Activated naive CD4-positive, alpha-beta T cell treated with anti-CD3 and anti-CD28 coated beads for 36 hours (primary cell): ENCODE data around the gene BOLA3. TPM values are rescaled to one million over a fixed set of nuclear protein-coding genes. Genes with fewer than 3 reads are reported as not detected.
"Not testable (repeated sequence)": the region's sequence is repeated elsewhere in the genome, so short reads cannot be mapped to it uniquely, and the experiment has no call there.

ENCODE experiments used
- CTCF ChIA-PET: fragments of 350-600 bp; sonication (Branson Sonifier 250); formaldehyde crosslinking; loops from one replicate; lab custom pipeline; 2021; ENCODE audit warnings: antibody characterized with exemption; lab: Charles Lee
- DNase-seq: peaks from one replicate; pipeline ENCODE4 v3.0.0-alpha.2; 2020
- H3K27ac Mint-ChIP-seq: one replicate; pipeline ENCODE4 v1.8.0; 2021; ENCODE audit warnings: mild to moderate bottlenecking, mixed read lengths
- H3K27me3 Mint-ChIP-seq: one replicate; pipeline ENCODE4 v1.8.0; 2021; ENCODE audit warnings: low read depth, mixed read lengths
- H3K36me3 Mint-ChIP-seq: one replicate; pipeline ENCODE4 v1.8.0; 2021; ENCODE audit warnings: low read depth, mixed read lengths
- H3K4me1 Mint-ChIP-seq: one replicate; pipeline ENCODE4 v1.8.0; 2021; ENCODE audit warnings: low read depth, mixed read lengths
- H3K4me3 Mint-ChIP-seq: one replicate; pipeline ENCODE4 v1.8.0; 2021; ENCODE audit warnings: mild to moderate bottlenecking, moderate library complexity, mixed read lengths
- H3K9me3 Mint-ChIP-seq: one replicate; pipeline ENCODE4 v1.8.0; 2021; ENCODE audit warnings: mixed read lengths
- intact Hi-C: fragments of 100-400 bp; cut with micrococcal nuclease; formaldehyde crosslinking; loops from one replicate; pipeline ENCODE4 v1.15.1; 2023
- total RNA-seq, 2 experiments: library from RNA; stranded (reverse); gene quantifications; one replicate each; pipeline ENCODE4 v1.2.3, GENCODE V29; 2021

Gene BOLA3
- total RNA-seq, 2 experiments from 2014 or later: 103 to 112 TPM

DNA sequence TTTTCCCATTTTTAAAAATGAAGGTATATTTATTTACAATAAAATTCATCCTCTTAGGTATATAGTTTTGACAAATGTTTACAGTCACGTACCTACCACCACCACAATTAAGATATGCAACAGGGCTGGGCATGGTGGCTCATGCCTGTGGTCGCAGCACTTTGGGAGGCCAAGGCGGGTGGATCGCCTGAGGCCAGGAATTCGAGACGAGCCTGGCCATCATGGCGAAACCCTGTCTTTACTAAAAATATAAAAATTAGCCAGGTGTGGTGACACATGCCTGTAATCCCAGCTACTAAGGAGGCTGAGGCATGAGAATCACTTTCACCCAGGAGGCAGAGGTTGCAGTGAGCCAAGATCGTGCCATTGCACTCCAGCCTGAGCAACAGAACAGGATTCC lies 59.0 kb downstream of the BOLA3 start:
- H3K4me3 Mint-ChIP-seq, H3K9me3 Mint-ChIP-seq, H3K27me3 Mint-ChIP-seq, intact Hi-C loops, H3K4me1 Mint-ChIP-seq, H3K27ac Mint-ChIP-seq, DNase-seq: not testable (repeated sequence)
- CTCF ChIA-PET: interaction anchor here (1.0 kb wide), 1 partner anchor 25 kb away, joined by 3 read pairs; no protein-coding TSS in a partner anchor
- peaks cover 19% of the 10 kb centered on the region for H3K36me3 Mint-ChIP-seq

DNA sequence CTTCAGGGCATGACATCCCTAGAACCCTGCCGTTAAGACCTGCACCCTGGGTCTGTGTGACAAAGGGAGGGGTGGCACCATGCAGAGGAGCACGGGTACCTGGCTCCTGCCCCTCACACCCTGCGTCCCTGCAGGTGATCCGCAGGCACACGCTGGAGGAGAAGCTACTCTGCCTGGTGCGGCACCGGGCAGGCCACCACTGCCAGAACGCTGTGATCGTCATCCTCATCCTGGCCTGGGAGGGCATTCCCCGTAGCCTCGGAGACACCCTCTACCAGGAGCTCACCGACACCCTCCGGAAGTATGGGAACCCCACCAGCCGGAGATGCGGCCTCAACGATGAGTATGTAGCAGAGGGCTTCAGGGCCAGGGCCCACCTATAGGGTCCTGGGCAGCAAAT lies 60.0 kb downstream of the BOLA3 start:
- Mint-ChIP-seq H3K36me3 (peaks cover 19% of the 10 kb centered on the region), H3K4me1 (no peaks in the 10 kb centered on the region), H3K9me3 (no peaks in the 10 kb centered on the region), H3K27me3 (no peaks in the 10 kb centered on the region), H3K4me3 (no peak overlapping the region), H3K27ac (no peak overlapping the region)
- intact Hi-C loops: no loop called here
- CTCF ChIA-PET: interaction anchor here (1.0 kb wide), 1 partner anchor 26 kb away, joined by 3 read pairs; no protein-coding TSS in a partner anchor
- no peak for DNase-seq

DNA sequence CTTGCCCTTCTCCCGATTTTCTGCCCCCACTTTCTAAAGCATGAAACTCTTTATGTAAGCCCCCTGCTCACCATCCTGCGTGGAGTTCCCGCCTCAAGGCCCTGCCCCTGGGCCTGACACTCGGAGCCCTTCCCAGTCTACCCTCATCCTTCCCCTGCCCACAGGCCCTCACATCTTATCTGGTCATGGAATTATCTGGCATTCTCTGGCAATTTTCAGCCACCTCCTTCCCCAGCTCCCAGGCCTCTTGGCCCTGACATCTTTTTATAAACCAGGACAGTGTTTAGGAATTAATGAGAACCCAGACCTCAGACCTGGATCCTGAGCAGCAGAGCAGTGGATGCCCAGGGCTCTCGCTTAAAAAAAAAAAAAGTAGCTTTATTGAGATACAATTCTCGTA lies 61.7 kb downstream of the BOLA3 start:
- Mint-ChIP-seq H3K36me3 (peaks cover 19% of the 10 kb centered on the region), H3K4me1 (no peaks in the 10 kb centered on the region), H3K27ac (no peak overlapping the region), H3K9me3 (no peaks in the 10 kb centered on the region), H3K4me3 (no peak overlapping the region), H3K27me3 (no peaks in the 10 kb centered on the region)
- intact Hi-C loops: no loop called here
- no peak for DNase-seq
- CTCF ChIA-PET: no interaction called here

Other genes with a start within 250 kb of the BOLA3 start
- 100 to 1,000 TPM; 112 to 115 TPM for gene DGUOK, start 221.0 kb downstream of the BOLA3 start, total RNA-seq
- 10 to 100 TPM; 14.4 to 15.2 TPM for gene TET3, start 163.0 kb downstream of the BOLA3 start, total RNA-seq
- 100 to 1,000 TPM; 129 to 131 TPM for gene MOB1A, start 31.0 kb upstream of the BOLA3 start, total RNA-seq
- gene MTHFD2, start 50.7 kb upstream of the BOLA3 start, total RNA-seq: 100 to 1,000 TPM; 683 to 692 TPM
- gene SLC4A5, start 195.5 kb upstream of the BOLA3 start, total RNA-seq: 1 to 10 TPM; 1.1 to 2.3 TPM
- gene DCTN1, start 232.4 kb upstream of the BOLA3 start, total RNA-seq: 10 to 100 TPM; 54.0 to 61.7 TPM